Activated CD4-positive, CD25-positive, alpha-beta regulatory T cell treated with anti-CD3 and anti-CD28 coated beads, Interleukin-2, amount 50 U/mL, for 24 hours (primary cell): ENCODE data around the gene SETD2.
A peak's percentile ranks its signal among the peaks of the same experiment; 100 is the strongest.

Experiments
- ATAC-seq, 2 donors: fragments of 150-1000 bp; cut with Tn5 transposase; one replicate each; pipeline ENCODE4 v1.10.0; 2021; ENCODE audit warnings: mild to moderate bottlenecking in 1 of 2, moderate library complexity in 1 of 2

The SETD2 gene

DNA sequence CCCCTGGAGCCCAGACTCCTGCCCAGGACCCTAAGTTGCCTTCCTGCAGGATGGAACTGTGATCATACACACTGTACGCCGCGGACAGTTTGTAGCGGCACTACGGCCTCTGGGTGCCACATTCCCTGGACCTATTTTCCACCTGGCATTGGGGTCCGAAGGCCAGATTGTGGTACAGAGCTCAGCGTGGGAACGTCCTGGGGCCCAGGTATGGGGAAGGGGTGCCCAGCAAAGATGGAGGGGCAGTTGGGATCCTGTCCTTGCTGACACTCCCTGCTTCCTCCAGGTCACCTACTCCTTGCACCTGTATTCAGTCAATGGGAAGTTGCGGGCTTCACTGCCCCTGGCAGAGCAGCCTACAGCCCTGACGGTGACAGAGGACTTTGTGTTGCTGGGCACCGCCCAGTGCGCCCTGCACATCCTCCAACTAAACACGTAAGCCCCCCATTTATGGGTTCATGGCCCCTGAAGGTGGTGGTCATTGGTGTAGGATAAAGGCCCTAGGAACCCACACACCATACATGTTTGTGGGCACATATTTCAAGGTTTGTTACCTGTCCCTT lies 155.6 kb downstream of the SETD2 start:
- no peak for ATAC-seq

- ATAC-seq = no peak
Observed at GRCh38 chr3:47007482-47008233, 156.3 kb downstream of the SETD2 start.

- ATAC-seq = no peak
Observed at GRCh38 chr3:47007001-47007400, 156.9 kb downstream of the SETD2 start.

GRCh38 chr3:47006145-47006651 lies 157.7 kb downstream of the SETD2 start:
- no peak for ATAC-seq

- ATAC-seq = no peak
Observed at GRCh38 chr3:47005212-47006144, 158.4 kb downstream of the SETD2 start.

GRCh38 chr3:47004369-47005211 lies 159.3 kb downstream of the SETD2 start:
- ATAC-seq = no peak

DNA sequence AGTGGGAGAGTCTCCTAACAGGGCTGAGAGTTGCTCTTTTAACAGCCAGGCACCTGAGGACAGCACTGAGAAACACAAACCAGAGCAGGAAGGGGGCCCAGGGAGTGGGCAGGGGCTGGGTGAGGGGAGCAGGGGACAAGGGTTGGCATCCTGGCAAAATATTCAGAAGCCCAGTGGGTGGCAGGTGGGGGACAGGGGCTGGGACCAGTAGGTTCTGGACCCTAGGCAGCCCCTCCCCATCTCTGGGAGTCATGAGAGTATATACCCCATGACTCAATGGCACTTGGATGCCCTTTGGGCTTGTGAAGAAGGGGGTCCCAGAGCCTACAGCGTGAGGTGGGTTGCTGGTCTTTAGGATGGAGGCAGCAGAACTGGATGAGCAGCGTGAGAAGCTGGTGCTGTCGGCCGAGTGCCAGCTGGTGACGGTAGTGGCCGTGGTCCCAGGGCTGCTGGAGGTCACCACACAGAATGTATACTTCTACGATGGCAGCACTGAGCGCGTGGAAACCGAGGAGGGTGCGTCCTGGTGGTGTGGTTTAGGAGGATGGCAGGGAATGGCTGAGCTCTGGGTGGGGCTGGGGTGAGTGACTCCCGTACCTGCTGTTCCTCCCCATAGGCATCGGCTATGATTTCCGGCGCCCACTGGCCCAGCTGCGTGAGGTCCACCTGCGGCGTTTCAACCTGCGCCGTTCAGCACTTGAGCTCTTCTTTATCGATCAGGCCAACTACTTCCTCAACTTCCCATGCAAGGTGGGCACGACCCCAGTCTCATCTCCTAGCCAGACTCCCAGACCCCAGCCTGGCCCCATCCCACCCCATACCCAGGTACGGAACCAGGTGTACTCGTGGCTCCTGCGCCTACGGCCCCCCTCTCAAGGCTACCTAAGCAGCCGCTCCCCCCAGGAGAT lies 160.2 kb downstream of the SETD2 start:
- ATAC-seq = no peak

- no peak for ATAC-seq
Observed at GRCh38 chr3:47003056-47003410, 160.9 kb downstream of the SETD2 start.

GRCh38 chr3:47002171-47003055 lies 161.5 kb downstream of the SETD2 start:
- no peak for ATAC-seq

DNA sequence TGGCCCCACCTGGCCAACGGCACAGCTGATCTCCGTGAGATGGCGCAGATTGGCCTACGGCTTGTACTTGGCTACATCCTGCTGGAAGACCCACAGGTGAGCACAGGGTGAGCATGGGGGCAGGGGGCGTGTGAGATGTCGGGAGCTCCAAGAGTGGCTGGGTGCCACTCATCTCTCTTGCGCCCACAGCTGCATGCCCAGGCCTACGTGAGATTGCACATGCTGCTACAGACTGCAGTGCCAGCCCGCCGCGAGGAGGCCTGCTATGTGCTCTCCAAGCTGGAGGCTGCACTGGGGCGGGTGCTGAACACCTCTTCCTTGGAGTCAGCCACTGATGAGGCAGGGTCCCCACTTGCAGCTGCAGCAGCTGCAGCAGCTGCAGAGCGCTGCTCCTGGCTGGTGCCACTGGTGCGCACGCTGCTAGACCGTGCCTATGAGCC lies 162.2 kb downstream of the SETD2 start:
- no peak for ATAC-seq

DNA sequence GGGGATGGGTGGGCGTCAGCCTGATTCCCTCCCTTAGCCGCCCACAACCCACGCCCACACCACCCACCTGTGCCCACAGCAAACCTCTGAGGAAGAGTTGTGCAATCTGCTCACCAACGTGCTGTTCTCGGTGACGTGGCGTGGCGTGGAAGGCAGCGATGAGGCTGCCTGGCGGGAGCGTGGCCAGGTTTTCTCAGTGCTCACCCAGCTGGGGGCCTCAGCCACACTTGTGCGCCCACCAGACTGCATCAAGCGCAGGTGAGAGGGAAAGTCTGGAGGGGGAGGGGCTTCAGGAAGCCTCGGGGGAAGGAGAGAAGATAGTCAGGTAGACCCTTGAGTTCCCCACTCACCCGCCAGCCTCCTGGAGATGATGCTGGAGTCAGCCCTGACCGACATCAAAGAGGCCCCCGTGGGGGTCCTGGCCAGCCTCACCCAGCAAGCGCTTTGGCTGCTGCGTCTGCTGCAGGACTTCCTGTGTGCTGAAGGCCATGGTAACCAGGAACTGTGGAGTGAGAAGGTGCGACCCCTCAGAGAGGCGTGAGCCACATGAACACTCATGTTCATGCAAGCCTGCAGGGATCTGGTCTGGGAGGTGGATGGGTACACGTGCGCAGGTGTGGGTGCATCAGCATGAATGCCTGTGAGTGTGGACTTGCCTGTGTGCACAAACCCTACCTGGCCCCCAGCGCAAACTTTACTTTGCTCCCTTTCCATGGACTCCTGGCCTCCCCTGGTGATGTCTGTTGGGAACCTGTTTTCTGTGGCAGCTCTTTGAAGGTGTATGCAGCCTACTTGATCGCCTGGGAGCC lies 162.8 kb downstream of the SETD2 start:
- no peak for ATAC-seq

GRCh38 chr3:47000198-47000815 lies 163.6 kb downstream of the SETD2 start:
- no peak for ATAC-seq

DNA sequence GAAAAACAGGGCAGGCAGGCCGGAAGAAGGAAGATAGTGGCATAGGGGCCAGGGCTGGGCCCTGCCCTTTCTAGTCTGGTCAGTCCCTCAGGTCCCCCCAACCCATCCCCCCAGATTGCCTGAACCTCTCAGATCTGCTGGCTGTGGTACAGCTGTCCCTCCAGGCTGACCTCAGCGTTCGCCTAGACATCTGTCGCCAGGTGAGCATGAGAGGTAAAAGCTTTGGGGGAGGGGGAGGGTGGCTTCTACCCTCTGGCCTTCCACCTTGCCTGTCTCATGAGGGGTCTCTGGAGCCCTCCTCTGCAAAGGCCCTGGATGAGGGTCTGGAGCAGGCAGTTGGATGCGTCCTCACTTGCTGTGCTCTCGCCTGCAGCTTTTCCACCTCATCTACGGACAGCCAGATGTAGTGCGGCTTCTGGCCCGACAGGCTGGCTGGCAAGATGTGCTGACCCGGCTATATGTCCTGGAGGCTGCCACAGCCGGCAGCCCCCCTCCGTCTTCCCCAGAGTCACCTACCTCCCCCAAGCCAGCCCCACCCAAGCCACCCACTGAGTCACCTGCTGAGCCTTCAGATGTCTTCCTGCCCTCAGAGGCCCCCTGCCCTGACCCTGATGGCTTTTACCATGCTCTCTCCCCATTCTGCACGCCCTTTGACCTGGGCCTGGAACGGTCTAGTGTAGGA lies 164.3 kb downstream of the SETD2 start:
- ATAC-seq = no peak

- ATAC-seq = no peak
Observed at GRCh38 chr3:46998852-46999515, 164.9 kb downstream of the SETD2 start.

DNA sequence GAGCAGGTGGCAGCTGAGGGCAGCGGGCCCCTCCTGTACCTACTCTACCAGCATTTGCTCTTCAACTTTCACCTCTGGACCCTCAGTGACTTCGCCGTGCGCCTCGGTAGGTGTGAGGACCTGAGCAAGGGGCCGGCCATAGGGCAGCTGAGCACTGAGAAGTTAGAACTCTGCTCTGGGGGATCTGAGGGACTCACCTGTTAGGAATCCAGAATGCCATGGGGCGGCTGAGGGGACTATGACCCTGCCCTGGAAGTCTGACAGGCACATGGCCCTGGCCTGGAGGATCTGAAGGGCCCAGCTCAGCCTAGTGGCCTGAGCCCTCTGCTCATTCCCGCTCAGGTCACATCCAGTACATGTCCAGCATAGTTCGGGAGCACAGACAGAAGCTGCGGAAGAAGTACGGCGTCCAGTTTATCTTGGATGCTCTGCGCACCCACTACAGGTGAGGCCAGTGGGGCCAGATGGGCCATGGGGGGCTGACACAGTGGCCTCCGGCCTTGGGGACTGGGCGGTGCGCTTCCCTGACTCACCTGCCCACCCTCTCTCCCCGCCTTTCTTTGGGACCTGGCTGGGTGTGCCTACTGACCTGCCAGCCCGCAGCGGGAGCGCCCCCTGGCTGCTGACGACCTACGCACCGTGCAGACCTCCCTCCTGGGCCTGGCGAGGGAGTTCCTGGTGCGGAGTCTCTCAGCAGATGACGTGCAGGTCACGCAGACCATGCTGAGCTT lies 165.6 kb downstream of the SETD2 start:
- peak; percentile 73 to 78 for ATAC-seq

- no peak for ATAC-seq
Observed at GRCh38 chr3:46997453-46998091, 166.3 kb downstream of the SETD2 start.
